WTC11 (cell line): ENCODE data around the gene KIF5A. TPM values are rescaled to one million over a fixed set of nuclear protein-coding genes. Genes with fewer than 3 reads are reported as not detected.

Source experiments
- ATAC-seq: fragments of 200-7000 bp; cut with Tn5 transposase; 2 replicates; pipeline ENCODE4 v1.10.0; 2021; ENCODE audit warnings: mild to moderate bottlenecking, moderate library complexity
- CTCF ChIA-PET: fragments of 300-600 bp; sonication (Branson Sonifier 250); formaldehyde crosslinking; loops from one replicate; lab custom pipeline; 2021; ENCODE audit warnings: antibody characterized with exemption; lab: Charles Lee
- POLR2A ChIA-PET: fragments of 350-600 bp; sonication (Branson Sonifier 250); formaldehyde crosslinking; loops from one replicate; lab custom pipeline; 2021; ENCODE audit warnings: antibody characterized with exemption; lab: Charles Lee
- DNase-seq: peaks from one replicate; pipeline ENCODE4 v3.0.0; 2021; ENCODE audit warnings: low spot score
- H3K27ac Mint-ChIP-seq: 2 replicates; pipeline ENCODE4 v1.8.0; 2021; ENCODE audit warnings: mixed read lengths
- H3K27me3 Mint-ChIP-seq: 2 replicates; pipeline ENCODE4 v1.8.0; 2021; ENCODE audit warnings: low read depth, mild to moderate bottlenecking, moderate library complexity, mixed read lengths
- H3K36me3 Mint-ChIP-seq: 2 replicates; pipeline ENCODE4 v1.8.0; 2021; ENCODE audit warnings: mixed read lengths
- H3K4me1 Mint-ChIP-seq: 2 replicates; pipeline ENCODE4 v1.8.0; 2022; ENCODE audit warnings: mixed read lengths
- H3K4me3 Mint-ChIP-seq: 2 replicates; pipeline ENCODE4 v1.8.0; 2021; ENCODE audit warnings: mild to moderate bottlenecking, moderate library complexity, mixed read lengths
- H3K9me3 Mint-ChIP-seq: 2 replicates; pipeline ENCODE4 v1.8.0; 2021; ENCODE audit warnings: mixed read lengths
- ATF3 ChIP-seq: sonication (generic); formaldehyde crosslinking; conservative IDR thresholded peaks from 2 replicates; pipeline ENCODE4 v1.8.1; 2022; ENCODE audit warnings: mild to moderate bottlenecking, missing genetic modification reagents
- FOXP1 ChIP-seq: sonication (generic); formaldehyde crosslinking; IDR thresholded peaks from 2 replicates; pipeline ENCODE4 v1.8.0; 2022; ENCODE audit warnings: missing genetic modification reagents, mild to moderate bottlenecking, moderate library complexity, borderline replicate concordance
- MXD4 ChIP-seq: fragments of 250-450 bp; sonication (Bioruptor Pico); IDR thresholded peaks from 2 replicates; pipeline ENCODE4 v1.8.0; 2021; ENCODE audit warnings: mild to moderate bottlenecking, moderate library complexity, borderline replicate concordance
- MYBL2 ChIP-seq: sonication (generic); formaldehyde crosslinking; IDR thresholded peaks from 2 replicates; pipeline ENCODE4 v1.8.1; 2023; ENCODE audit warnings: mild to moderate bottlenecking, moderate library complexity, missing genetic modification reagents
- NFYB ChIP-seq: sonication (generic); formaldehyde crosslinking; conservative IDR thresholded peaks from 2 replicates; pipeline ENCODE4 v1.8.0; 2022; ENCODE audit warnings: low read depth, missing genetic modification reagents
- RORB ChIP-seq: fragments of 250-450 bp; sonication (Bioruptor Pico); IDR thresholded peaks from 2 replicates; pipeline ENCODE4 v1.9.0; 2021; ENCODE audit warnings: mild to moderate bottlenecking
- SMAD3 ChIP-seq: sonication (generic); formaldehyde crosslinking; IDR thresholded peaks from 2 replicates; pipeline ENCODE4 v1.8.0; 2022; ENCODE audit warnings: missing genetic modification reagents, mild to moderate bottlenecking, borderline replicate concordance
- SMAD4 ChIP-seq: sonication (generic); formaldehyde crosslinking; IDR thresholded peaks from 2 replicates; pipeline ENCODE4 v1.8.0; 2022; ENCODE audit warnings: mild to moderate bottlenecking, missing genetic modification reagents
- TEAD1 ChIP-seq: sonication (generic); formaldehyde crosslinking; IDR thresholded peaks from 2 replicates; pipeline ENCODE4 v1.8.0; 2022; ENCODE audit warnings: mild to moderate bottlenecking, missing genetic modification reagents
- TP53 ChIP-seq: sonication (generic); formaldehyde crosslinking; IDR thresholded peaks from 2 replicates; pipeline ENCODE4 v1.8.1; 2023; ENCODE audit warnings: mild to moderate bottlenecking, missing genetic modification reagents
- USF1 ChIP-seq: sonication (generic); formaldehyde crosslinking; IDR thresholded peaks from 2 replicates; pipeline ENCODE4 v1.8.0; 2022; ENCODE audit warnings: mild to moderate bottlenecking, missing genetic modification reagents
- ZNF121 ChIP-seq: sonication (generic); formaldehyde crosslinking; IDR thresholded peaks from 2 replicates; pipeline ENCODE4 v1.8.0; 2023; ENCODE audit warnings: missing genetic modification reagents
- ZNF232 ChIP-seq: sonication (generic); formaldehyde crosslinking; IDR thresholded peaks from 2 replicates; pipeline ENCODE4 v1.8.0; 2022; ENCODE audit warnings: mild to moderate bottlenecking, missing genetic modification reagents
- ZSCAN18 ChIP-seq: fragments of 250-450 bp; sonication (Bioruptor Pico); IDR thresholded peaks from 2 replicates; pipeline ENCODE4 v2.1.2; 2022; ENCODE audit warnings: mild to moderate bottlenecking, moderate library complexity
- total RNA-seq: library from RNA; stranded (reverse); gene quantifications from 3 replicates; pipeline ENCODE4 v1.2.3, GENCODE V29; 2021
- TF ChIP-seq, protein P1 (sequence below): sonication (generic); formaldehyde crosslinking; IDR thresholded peaks from 2 replicates; pipeline ENCODE4 v1.8.0; 2022; ENCODE audit warnings: mild to moderate bottlenecking, missing genetic modification reagents
- TF ChIP-seq, protein P2 (sequence below): sonication (generic); formaldehyde crosslinking; IDR thresholded peaks from 2 replicates; pipeline ENCODE4 v1.8.0; 2023; ENCODE audit warnings: mild to moderate bottlenecking, missing genetic modification reagents
- TF ChIP-seq, protein P3 (sequence below): sonication (generic); formaldehyde crosslinking; IDR thresholded peaks from 2 replicates; pipeline ENCODE4 v1.8.1; 2023; ENCODE audit warnings: mild to moderate bottlenecking, missing genetic modification reagents, moderate library complexity

KIF5A gene
- total RNA-seq, 1 experiment from 2014 or later, result 16.1 TPM

- Mint-ChIP-seq H3K36me3 (peaks cover 9% of the 10 kb centered on the region), H3K27me3 (peaks cover 21% of the 10 kb centered on the region), H3K4me3 (no peak overlapping the region)
- CTCF ChIA-PET, result interaction anchor here (1.2 to 5.4 kb wide), 5 partner anchors 12 to 127 kb away, joined by 3 to 34 read pairs (median 12); no protein-coding TSS in a partner anchor
- no peak for DNase-seq
- no peak for TF ChIP-seq SMAD3 (CRISPR knock-in tag)
- TF ChIP-seq, all 79 proteins: peak for 0
- POLR2A ChIA-PET, result interaction anchor here (0.6 to 1.0 kb wide), 2 partner anchors 16 to 153 kb away, joined by 3 read pairs; partner anchors contain the start of gene INHBE
- no peak overlapping the region for H3K27ac Mint-ChIP-seq
- ATAC-seq, result no peak
- peaks cover 46% of the 10 kb centered on the region for H3K4me1 Mint-ChIP-seq
- H3K9me3 Mint-ChIP-seq, result no peaks in the 10 kb centered on the region
Observed at GRCh38 chr12:57607958-57608663, 58.3 kb downstream of the KIF5A start.

- TF ChIP-seq, protein P1, sequence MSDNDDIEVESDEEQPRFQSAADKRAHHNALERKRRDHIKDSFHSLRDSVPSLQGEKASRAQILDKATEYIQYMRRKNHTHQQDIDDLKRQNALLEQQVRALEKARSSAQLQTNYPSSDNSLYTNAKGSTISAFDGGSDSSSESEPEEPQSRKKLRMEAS (CRISPR knock-in tag), result peak; percentile 51
- TF ChIP-seq FOXP1 (CRISPR knock-in tag) (0 out of 2 replicates have a peak, but pooled peaks have one; percentile 34), ZSCAN18 (CRISPR knock-in tag) (no peak), TP53 (0 out of 2 replicates have a peak, but pooled peaks have one; percentile 64), SMAD4 (CRISPR knock-in tag) (no peak), USF1 (CRISPR knock-in tag) (peak; percentile 17; the same call in 1 of the 2 replicates)
- TF ChIP-seq, protein P2, sequence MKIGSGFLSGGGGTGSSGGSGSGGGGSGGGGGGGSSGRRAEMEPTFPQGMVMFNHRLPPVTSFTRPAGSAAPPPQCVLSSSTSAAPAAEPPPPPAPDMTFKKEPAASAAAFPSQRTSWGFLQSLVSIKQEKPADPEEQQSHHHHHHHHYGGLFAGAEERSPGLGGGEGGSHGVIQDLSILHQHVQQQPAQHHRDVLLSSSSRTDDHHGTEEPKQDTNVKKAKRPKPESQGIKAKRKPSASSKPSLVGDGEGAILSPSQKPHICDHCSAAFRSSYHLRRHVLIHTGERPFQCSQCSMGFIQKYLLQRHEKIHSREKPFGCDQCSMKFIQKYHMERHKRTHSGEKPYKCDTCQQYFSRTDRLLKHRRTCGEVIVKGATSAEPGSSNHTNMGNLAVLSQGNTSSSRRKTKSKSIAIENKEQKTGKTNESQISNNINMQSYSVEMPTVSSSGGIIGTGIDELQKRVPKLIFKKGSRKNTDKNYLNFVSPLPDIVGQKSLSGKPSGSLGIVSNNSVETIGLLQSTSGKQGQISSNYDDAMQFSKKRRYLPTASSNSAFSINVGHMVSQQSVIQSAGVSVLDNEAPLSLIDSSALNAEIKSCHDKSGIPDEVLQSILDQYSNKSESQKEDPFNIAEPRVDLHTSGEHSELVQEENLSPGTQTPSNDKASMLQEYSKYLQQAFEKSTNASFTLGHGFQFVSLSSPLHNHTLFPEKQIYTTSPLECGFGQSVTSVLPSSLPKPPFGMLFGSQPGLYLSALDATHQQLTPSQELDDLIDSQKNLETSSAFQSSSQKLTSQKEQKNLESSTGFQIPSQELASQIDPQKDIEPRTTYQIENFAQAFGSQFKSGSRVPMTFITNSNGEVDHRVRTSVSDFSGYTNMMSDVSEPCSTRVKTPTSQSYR (CRISPR knock-in tag), result peak; percentile 94
- TF ChIP-seq, protein P3, sequence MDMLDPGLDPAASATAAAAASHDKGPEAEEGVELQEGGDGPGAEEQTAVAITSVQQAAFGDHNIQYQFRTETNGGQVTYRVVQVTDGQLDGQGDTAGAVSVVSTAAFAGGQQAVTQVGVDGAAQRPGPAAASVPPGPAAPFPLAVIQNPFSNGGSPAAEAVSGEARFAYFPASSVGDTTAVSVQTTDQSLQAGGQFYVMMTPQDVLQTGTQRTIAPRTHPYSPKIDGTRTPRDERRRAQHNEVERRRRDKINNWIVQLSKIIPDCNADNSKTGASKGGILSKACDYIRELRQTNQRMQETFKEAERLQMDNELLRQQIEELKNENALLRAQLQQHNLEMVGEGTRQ, result 0 out of 2 replicates have a peak, but pooled peaks have one; percentile 24
- CTCF ChIA-PET, result interaction anchor here (0.6 to 5.4 kb wide), 8 partner anchors 11 to 126 kb away, joined by 3 to 34 read pairs (median 4); partner anchors contain the start of gene B4GALNT1
- ATAC-seq (peak; percentile 11), DNase-seq (peak; percentile 71)
- POLR2A ChIA-PET, result interaction anchor here (0.6 to 1.0 kb wide), 2 partner anchors 18 to 154 kb away, joined by 3 read pairs; partner anchors contain the start of gene INHBE
- H3K4me3 Mint-ChIP-seq, result peak overlapping the region; percentile 87
- no peaks in the 10 kb centered on the region for H3K9me3 Mint-ChIP-seq
- peaks cover 32% of the 10 kb centered on the region for H3K27me3 Mint-ChIP-seq
- H3K36me3 Mint-ChIP-seq, result peaks cover 11% of the 10 kb centered on the region
- peaks cover 41% of the 10 kb centered on the region for H3K4me1 Mint-ChIP-seq
- H3K27ac Mint-ChIP-seq, result no peak overlapping the region
Observed at GRCh38 chr12:57609101-57609780, 59.4 kb downstream of the KIF5A start.

DNA sequence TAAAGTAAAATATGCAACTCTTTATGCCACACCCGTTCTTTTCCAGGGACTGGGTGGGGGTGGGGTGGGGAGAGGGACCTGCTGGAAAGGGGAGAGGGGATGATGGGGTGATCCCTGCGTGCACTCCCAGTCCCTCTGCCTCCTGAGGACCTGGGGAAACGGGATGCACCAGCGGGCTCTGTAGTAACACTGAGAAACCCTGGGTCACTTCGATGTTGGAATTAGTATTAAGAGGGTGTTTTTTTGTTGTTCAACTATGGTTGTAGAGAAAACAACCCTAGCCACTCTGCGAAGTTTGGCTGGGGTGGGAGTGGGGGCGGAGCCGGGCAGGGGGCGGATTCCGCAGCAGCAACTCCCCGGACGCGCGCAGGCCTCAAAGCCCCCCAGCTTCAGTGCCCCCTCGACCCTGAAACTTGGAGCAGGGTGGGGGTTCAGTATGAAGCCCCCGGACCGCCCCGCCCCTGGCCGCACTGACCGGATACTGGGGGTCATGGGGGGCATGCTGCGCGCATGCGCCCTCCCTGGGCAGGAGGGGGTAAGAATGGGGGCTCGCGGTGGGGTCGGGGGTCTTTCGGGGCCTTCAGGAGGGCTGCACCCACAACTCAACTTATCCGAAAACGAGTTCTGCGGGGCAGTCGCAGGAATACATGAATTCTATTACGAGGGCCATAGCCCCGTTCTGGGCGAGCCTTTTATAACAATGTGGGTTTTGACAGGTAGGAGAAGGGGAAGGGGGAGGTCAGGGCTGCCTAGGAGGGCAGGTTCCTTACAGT, 60.1 kb downstream of the KIF5A start:
- ATAC-seq, result no peak; the same call in none of the 2 replicates
- peak overlapping the region; percentile 87 for H3K4me3 Mint-ChIP-seq
- POLR2A ChIA-PET, result interaction anchor here (2.0 kb wide), 1 partner anchor 10 kb away, joined by 11 read pairs; no protein-coding TSS in a partner anchor
- H3K36me3 Mint-ChIP-seq, result peaks cover 12% of the 10 kb centered on the region
- peaks cover 40% of the 10 kb centered on the region for H3K27me3 Mint-ChIP-seq
- DNase-seq, result no peak
- H3K9me3 Mint-ChIP-seq, result no peaks in the 10 kb centered on the region
- H3K27ac Mint-ChIP-seq, result no peak overlapping the region
- H3K4me1 Mint-ChIP-seq, result peaks cover 45% of the 10 kb centered on the region
- CTCF ChIA-PET, result interaction anchor here (1.1 to 5.4 kb wide), 7 partner anchors 10 to 125 kb away, joined by 3 to 34 read pairs (median 12); partner anchors contain the start of gene B4GALNT1
- TF ChIP-seq MXD4 (CRISPR knock-in tag) (no peak), RORB (CRISPR knock-in tag) (no peak), TEAD1 (CRISPR knock-in tag) (no peak), NFYB (no peak), MYBL2 (no peak), ATF3 (no peak), ZNF121 (CRISPR knock-in tag) (no peak), ZNF232 (CRISPR knock-in tag) (no peak), FOXP1 (CRISPR knock-in tag) (no peak)
